HG02884 (cell line): Measurements from ENCODE around the gene GNAT2.

Experiments used
- ATAC-seq: cut with Tn5 transposase; IDR thresholded peaks from one replicate; pipeline ENCODE4 v1.9.1; 2021; ENCODE audit warnings: mild to moderate bottlenecking, moderate library complexity; ENCODE audit not compliant: unreplicated experiment

Gene GNAT2

DNA sequence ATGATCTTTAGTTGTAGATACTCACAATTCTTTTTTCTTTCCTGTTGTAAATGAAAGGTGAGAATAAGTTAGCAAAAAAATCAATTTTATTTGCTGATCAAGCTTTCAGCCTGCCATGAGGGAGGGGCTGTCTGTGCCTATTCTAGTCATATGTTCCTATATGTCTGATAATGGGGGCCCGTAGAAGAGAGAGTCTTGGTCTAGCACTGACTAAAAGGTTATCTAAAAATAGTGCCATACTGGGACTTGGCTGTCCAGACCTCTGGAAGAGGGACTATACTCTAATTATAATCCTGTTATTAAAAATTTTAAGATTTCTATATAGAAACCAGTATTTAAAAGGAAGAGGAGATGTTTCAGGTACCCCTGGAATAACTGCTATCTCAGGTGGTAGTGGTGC is 52.4 kb downstream of the GNAT2 start:
- no peak for ATAC-seq

DNA sequence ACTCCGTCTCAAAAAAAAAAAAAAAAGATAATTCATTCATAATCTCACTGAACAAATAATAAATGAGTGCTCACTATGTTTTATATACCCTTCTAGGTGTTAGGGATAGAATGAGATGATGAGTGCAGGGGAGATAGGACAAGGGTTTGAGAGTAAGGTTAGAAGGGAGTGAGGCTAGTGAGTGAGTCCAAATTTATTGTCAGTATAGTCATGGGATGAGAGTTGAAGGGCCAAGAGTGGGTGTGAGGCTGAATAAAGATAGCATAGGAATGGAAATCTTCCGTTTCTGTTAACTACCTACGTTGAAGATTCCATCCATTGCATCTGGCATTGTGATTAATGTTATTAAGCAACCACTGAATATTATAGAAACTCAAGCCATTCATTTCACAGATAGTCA is 54.2 kb downstream of the GNAT2 start:
- ATAC-seq, result no peak

DNA sequence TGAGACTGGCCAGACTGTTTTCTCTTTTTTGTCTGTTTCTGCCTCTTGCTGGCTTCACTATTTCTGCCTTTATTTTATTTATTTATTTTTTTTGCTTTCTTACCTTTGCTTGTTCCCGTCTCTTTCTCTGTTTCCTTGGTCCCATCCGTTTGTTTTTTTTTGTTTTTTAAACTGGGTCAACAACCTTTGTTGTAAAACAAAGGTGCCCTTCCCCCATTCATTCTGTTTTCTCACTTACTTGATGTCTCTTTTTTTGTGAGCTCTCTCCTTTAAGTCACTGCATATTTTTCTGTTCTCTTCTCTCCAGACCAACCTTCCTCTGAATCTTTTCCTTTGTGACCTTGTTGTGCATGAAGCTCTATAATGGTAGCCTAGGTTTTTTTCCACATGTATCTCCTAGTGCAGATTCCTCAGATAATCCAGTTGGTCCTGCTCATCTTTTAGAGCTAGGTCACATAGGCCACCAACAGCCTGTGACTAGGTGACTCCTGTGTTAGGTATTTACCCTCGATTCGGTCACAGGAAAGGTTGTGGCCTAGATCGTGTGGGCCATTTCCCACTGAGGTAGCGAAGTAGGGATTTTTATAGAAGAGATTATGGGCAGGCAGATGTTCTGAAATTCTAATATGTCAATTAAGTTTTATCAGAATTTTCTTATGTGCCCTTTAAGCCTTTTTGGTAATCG is 55.1 kb downstream of the GNAT2 start:
- no peak for ATAC-seq

DNA sequence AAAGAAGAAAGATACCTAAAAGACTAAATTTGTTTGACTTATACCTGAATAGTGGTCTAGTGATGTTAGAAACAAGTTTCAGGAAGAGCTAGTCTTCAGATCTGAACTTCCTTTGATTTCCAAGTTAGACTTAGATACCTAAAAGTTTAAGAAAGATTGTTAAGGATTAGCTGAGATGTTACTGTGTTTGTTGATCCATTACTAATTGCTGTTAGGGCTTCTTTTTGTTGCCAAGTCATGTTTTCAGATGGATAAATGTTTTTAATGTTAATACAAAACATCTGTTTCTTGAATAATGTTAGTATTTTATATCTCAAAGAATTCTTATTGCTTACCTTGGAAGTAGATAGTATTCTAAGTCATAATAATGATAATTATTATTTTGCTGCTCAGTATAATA is 59.4 kb downstream of the GNAT2 start:
- ATAC-seq, result no peak

DNA sequence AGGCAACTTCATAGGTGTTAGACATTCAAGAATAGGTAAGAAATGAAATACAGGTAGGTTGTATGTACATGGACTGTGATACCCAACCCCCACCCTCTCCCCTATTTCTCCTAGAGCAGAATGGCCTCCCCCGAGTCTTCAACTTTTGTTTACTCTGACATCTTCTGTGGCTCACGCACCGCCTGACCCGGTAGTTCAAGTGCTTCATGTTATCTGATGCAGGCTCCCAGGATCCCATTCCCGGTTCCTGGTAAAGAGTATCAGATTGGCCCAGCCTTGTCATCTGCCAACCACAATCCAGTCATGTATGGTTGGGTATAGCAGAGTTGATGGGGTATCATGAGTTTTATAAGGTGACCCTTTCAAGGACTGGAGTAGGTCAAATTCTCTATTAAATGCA is 61.9 kb downstream of the GNAT2 start:
- ATAC-seq, result no peak

DNA sequence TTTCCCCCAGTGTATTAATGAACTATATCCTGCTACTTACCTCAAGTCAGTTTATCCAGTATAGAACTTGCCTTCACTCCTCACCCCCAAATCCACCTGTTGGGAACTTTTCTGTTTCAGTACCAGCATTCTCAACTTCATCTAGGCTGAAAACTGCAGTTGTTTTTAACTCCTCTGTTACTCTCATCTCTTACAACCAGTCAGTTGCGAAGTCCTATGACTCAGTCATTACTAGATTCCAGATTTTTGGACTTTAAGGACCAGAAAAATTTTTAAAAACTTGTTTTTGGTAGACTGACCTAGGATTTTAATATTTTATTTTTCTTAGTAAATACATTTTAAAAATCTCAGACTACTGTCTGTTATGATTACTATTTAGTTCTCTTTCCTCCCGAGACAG is 62.9 kb downstream of the GNAT2 start:
- no peak for ATAC-seq
